GM12873 (cell line): Measurements from ENCODE around the gene HSPA9.

Experiments used
- CTCF ChIP-seq: IDR thresholded peaks from 2 replicates; pipeline ENCODE4 v1.5.1; 2012; ENCODE audit warnings: low read depth, mild to moderate bottlenecking, moderate library complexity, low read length, control low read depth; ENCODE audit not compliant: insufficient read depth; ENCODE audit errors: missing control alignments

Gene HSPA9

GRCh38 chr5:138543730-138544104, 31.5 kb downstream of the HSPA9 start:
- TF ChIP-seq CTCF, result no peak

- no peak for TF ChIP-seq CTCF
These were observed 32.1 kb downstream of the HSPA9 start, which contains the start of gene ETF1 for GRCh38 chr5:138542956-138543729. TSS of gene ETF1 (minus strand) at chr5:138543236. CDS start at chr5:138542918, 318 bp downstream.

GRCh38 chr5:138542180-138542955, 32.8 kb downstream of the HSPA9 start:
- no peak for TF ChIP-seq CTCF

GRCh38 chr5:138541511-138542179, 33.6 kb downstream of the HSPA9 start:
- no peak for TF ChIP-seq CTCF

GRCh38 chr5:138539791-138540190, 35.4 kb downstream of the HSPA9 start:
- TF ChIP-seq CTCF, result no peak

- no peak for TF ChIP-seq CTCF
These were observed 36.1 kb downstream of the HSPA9 start for GRCh38 chr5:138538943-138539627.
